HUES64 (cell line): ENCODE data around the gene LCN6.

ENCODE experiments used
- H3K27ac ChIP-seq: 2 replicates; pipeline ENCODE4 v1.7.0; 2013; ENCODE audit warnings: low read depth, low read length, inconsistent platforms
- H3K27me3 ChIP-seq: 2 replicates; pipeline ENCODE4 v1.6.1; 2013; ENCODE audit warnings: mild to moderate bottlenecking, low read length; ENCODE audit not compliant: insufficient read depth
- H3K36me3 ChIP-seq: 2 replicates; pipeline ENCODE4 v1.6.1; 2013; ENCODE audit warnings: mild to moderate bottlenecking, low read length; ENCODE audit not compliant: insufficient read depth
- H3K4me1 ChIP-seq: 2 replicates; pipeline ENCODE4 v1.6.1; 2013; ENCODE audit warnings: mild to moderate bottlenecking, low read length, moderate library complexity; ENCODE audit not compliant: insufficient read depth
- H3K4me3 ChIP-seq: 2 replicates; pipeline ENCODE4 v1.5.1; 2013; ENCODE audit warnings: mild to moderate bottlenecking, low read length, moderate library complexity
- H3K9ac ChIP-seq: 2 replicates; pipeline ENCODE4 v1.6.1; 2013; ENCODE audit warnings: mild to moderate bottlenecking, low read depth, low read length
- H3K9me3 ChIP-seq: 2 replicates; pipeline ENCODE4 v1.6.1; 2013; ENCODE audit warnings: low read depth, low read length; ENCODE audit not compliant: insufficient read depth
- WGBS: fragments of 150-250, 120-280 bp; methylation state at CpG from one replicate; pipeline ENCODE4 v1.1.7; 2013; ENCODE audit warnings: missing lambda C conversion rate; 5-methylcytosine and 5-hydroxymethylcytosine counted together

LCN6 gene

DNA sequence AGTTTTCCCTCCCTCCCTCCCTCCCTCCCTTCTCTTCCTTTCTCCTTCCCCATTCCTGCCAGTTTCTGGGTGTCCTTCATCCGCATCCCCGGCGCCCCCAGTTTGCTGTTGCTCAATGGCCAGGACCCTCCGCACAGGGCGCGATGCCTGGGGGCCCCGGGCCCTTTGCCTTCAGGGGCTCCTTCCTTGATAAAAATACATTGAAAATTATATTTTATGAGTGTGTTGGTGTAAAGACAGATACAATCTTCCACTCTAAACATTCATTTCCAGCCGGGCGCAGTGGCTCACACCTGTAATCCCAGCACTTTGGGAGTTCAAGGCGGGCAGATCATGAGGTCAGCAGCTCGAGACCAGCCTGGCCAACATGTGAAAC is 53.5 kb downstream of the LCN6 start:
- H3K9ac ChIP-seq, result no peak overlapping the region
- no peak overlapping the region for H3K4me3 ChIP-seq
- H3K9me3 ChIP-seq, result no peaks in the 10 kb centered on the region
- H3K27me3 ChIP-seq, result no peaks in the 10 kb centered on the region
- peaks cover 10% of the 10 kb centered on the region for H3K4me1 ChIP-seq
- no peak overlapping the region for H3K27ac ChIP-seq
- 95% methylated on average over 11 of the region's 11 CpGs for WGBS
- H3K36me3 ChIP-seq, result no peaks in the 10 kb centered on the region

DNA sequence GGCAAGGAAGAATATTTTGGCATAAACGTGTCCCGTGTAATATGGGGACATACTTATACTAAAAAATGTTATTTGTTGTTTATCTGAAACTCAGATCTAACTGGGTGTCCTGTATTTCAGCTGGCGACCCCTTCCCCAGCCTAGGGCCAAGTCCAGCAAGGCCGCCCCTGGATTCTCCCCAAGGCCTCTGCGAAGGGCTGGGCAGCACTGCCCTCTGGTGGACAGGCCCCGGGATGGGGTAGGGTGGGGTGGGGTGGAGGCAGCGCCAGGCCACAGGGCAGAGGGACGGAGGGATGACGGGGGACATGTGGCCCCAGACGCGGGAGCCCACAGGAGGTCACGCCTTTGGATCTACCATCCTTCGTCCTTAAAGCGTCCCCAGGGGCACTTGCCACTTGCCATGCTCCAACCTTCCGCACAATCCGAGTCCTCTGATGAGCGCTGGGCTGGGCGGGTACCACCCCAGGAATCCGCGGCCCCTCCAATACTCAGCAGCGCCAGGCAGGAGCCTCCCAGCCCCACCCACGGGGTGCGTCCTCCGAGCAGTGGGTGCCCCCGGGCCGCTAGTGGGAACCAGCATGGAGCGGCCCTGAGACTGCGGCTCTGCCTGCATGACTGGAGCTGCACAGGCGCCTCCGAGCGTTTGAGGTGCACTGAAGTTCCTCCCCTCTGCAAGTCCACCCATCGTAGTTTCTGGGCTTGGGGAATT is 54.0 kb downstream of the LCN6 start:
- H3K4me3 ChIP-seq, result no peak overlapping the region
- no peak overlapping the region for H3K9ac ChIP-seq
- WGBS, result 62% methylated on average over 32 of the region's 32 CpGs
- H3K27me3 ChIP-seq, result no peaks in the 10 kb centered on the region
- H3K27ac ChIP-seq, result no peak overlapping the region; the same call in 1 of the 2 replicates
- H3K9me3 ChIP-seq, result no peaks in the 10 kb centered on the region
- no peaks in the 10 kb centered on the region for H3K36me3 ChIP-seq
- peaks cover 10% of the 10 kb centered on the region for H3K4me1 ChIP-seq
